ENCODE data around the gene EPB41L4B. TPM values are rescaled to one million over a fixed set of nuclear protein-coding genes. Genes with fewer than 3 reads are reported as not detected.
"Not testable (repeated sequence)": the region's sequence is repeated elsewhere in the genome, so short reads cannot be mapped to it uniquely, and the experiment has no call there.

Gene EPB41L4B
- total RNA-seq, 1 donor from 2014 or later, result 5.5 TPM

- H3K27me3 Mint-ChIP-seq (ENCODE audit: low read depth), result no peaks in the 10 kb centered on the region
- peaks cover 2% of the 10 kb centered on the region for H3K36me3 Mint-ChIP-seq
- TF ChIP-seq, protein P1, sequence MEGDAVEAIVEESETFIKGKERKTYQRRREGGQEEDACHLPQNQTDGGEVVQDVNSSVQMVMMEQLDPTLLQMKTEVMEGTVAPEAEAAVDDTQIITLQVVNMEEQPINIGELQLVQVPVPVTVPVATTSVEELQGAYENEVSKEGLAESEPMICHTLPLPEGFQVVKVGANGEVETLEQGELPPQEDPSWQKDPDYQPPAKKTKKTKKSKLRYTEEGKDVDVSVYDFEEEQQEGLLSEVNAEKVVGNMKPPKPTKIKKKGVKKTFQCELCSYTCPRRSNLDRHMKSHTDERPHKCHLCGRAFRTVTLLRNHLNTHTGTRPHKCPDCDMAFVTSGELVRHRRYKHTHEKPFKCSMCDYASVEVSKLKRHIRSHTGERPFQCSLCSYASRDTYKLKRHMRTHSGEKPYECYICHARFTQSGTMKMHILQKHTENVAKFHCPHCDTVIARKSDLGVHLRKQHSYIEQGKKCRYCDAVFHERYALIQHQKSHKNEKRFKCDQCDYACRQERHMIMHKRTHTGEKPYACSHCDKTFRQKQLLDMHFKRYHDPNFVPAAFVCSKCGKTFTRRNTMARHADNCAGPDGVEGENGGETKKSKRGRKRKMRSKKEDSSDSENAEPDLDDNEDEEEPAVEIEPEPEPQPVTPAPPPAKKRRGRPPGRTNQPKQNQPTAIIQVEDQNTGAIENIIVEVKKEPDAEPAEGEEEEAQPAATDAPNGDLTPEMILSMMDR (IDR thresholded peaks at IDR 0.05; ENCODE audit: unreplicated experiment), result no peak
- H3K27ac Mint-ChIP-seq, result no peak overlapping the region
- no peaks in the 10 kb centered on the region for H3K4me1 Mint-ChIP-seq
- H3K4me3 Mint-ChIP-seq, result no peak overlapping the region
- no peak for DNase-seq (ENCODE audit: low spot score in 2 of 2, unreplicated experiment in 2 of 2)
- no peaks in the 10 kb centered on the region for H3K9me3 Mint-ChIP-seq
Measured at GRCh38 chr9:109134167-109134578, 186.7 kb downstream of the EPB41L4B start.

GRCh38 chr9:109133533-109133932, 187.3 kb downstream of the EPB41L4B start:
- TF ChIP-seq, protein P1 (IDR thresholded peaks at IDR 0.05; ENCODE audit: unreplicated experiment), result no peak
- Mint-ChIP-seq H3K27me3 (ENCODE audit: low read depth) (no peaks in the 10 kb centered on the region), H3K27ac (no peak overlapping the region), H3K36me3 (peaks cover 2% of the 10 kb centered on the region), H3K9me3 (no peaks in the 10 kb centered on the region), H3K4me3 (no peak overlapping the region), H3K4me1 (no peaks in the 10 kb centered on the region)
- no peak for DNase-seq (ENCODE audit: low spot score in 2 of 2, unreplicated experiment in 2 of 2)

- TF ChIP-seq, protein P1 (IDR thresholded peaks at IDR 0.05; ENCODE audit: unreplicated experiment), result no peak
- Mint-ChIP-seq H3K4me3 (no peak overlapping the region), H3K36me3 (peaks cover 2% of the 10 kb centered on the region), H3K9me3 (no peaks in the 10 kb centered on the region), H3K27me3 (ENCODE audit: low read depth) (no peaks in the 10 kb centered on the region), H3K4me1 (no peaks in the 10 kb centered on the region), H3K27ac (no peak overlapping the region)
- no peak for DNase-seq (ENCODE audit: low spot score in 2 of 2, unreplicated experiment in 2 of 2)
Measured at GRCh38 chr9:109132567-109133021, 188.3 kb downstream of the EPB41L4B start.

DNA sequence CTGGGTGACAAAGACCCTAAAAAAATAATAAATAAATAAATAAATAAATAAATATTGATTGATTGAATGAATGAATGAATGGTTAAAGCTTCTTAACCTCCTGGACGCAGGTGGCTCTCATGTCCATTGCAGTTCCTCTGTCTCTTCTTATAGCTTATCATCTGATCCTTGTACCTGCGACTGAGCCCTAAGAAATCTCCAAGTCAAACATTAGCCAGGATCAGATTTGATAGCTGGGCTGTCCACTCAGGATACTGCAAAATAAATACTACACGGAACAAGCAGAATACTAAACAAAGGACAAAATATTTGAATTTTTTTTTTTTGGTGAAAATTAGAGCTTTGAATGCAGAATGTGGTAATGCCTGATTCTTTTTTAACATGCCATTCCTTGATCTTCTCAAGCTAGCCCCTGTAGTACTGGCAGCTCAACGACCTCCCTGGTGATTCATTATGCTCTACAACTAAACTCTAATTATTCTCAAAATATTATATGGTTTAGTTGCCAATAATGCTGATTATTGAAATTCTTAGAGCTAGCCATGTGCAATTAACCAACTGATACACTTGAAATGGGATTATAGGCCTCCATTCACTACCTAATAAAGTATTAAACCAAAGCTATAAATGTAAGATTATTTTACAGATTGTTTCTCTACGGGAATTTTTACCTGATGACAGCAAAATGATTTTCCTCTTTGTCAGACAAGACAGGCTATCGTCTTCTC, 191.2 kb downstream of the EPB41L4B start:
- Mint-ChIP-seq H3K36me3 (no peaks in the 10 kb centered on the region), H3K27ac (no peak overlapping the region), H3K27me3 (ENCODE audit: low read depth) (no peaks in the 10 kb centered on the region), H3K9me3 (no peaks in the 10 kb centered on the region), H3K4me3 (no peak overlapping the region), H3K4me1 (no peaks in the 10 kb centered on the region)
- TF ChIP-seq, protein P1 (IDR thresholded peaks at IDR 0.05; ENCODE audit: unreplicated experiment), result no peak
- no peak for DNase-seq (ENCODE audit: low spot score in 2 of 2, unreplicated experiment in 2 of 2)

- DNase-seq (ENCODE audit: low spot score in 2 of 2, unreplicated experiment in 2 of 2); H3K4me3 Mint-ChIP-seq; H3K4me1 Mint-ChIP-seq; H3K9me3 Mint-ChIP-seq; H3K36me3 Mint-ChIP-seq; H3K27me3 Mint-ChIP-seq (ENCODE audit: low read depth); H3K27ac Mint-ChIP-seq: not testable (repeated sequence)
Measured at GRCh38 chr9:109126671-109127070, 194.2 kb downstream of the EPB41L4B start.

DNA sequence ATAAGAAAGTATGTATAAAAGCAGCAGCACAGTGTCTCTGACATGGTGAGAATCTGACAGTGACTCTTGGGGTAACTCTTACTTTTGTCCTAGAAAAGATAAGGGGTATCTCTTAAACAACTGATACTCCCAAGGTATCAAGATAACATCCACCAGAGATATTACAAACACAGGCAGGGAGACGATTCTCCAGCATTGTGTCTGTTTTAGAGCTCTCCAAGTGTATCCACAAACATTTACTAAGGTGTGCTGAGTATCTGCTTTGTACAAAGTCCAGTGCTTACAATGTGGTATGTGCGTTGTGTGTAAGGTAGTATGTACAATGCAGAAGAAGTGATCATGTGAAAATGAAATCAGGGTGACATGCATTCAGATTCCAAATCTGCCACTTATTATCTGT, 196.7 kb downstream of the EPB41L4B start:
- TF ChIP-seq, protein P1 (IDR thresholded peaks at IDR 0.05; ENCODE audit: unreplicated experiment), result no peak
- Mint-ChIP-seq H3K36me3 (no peaks in the 10 kb centered on the region), H3K4me1 (peaks cover 13% of the 10 kb centered on the region), H3K27me3 (ENCODE audit: low read depth) (no peaks in the 10 kb centered on the region), H3K9me3 (no peaks in the 10 kb centered on the region), H3K4me3 (no peak overlapping the region), H3K27ac (no peak overlapping the region)
- no peak for DNase-seq (ENCODE audit: low spot score in 2 of 2, unreplicated experiment in 2 of 2)

Data from mesothelial cell of epicardium (in vitro differentiated cells).